GM21367 (cell line): ENCODE measurements around the gene PAAF1.
"Not testable (repeated sequence)": the region's sequence is repeated elsewhere in the genome, so short reads cannot be mapped to it uniquely, and the experiment has no call there.

Experiments used
- ATAC-seq: cut with Tn5 transposase; IDR thresholded peaks from one replicate; pipeline ENCODE4 v1.9.1; 2021; ENCODE audit not compliant: unreplicated experiment

PAAF1 gene

GRCh38 chr11:73880449-73880848 is 3.6 kb downstream of the PAAF1 start:
- ATAC-seq, result not testable (repeated sequence)

- ATAC-seq, result no peak
Observed at GRCh38 chr11:73883856-73884255, 7.1 kb downstream of the PAAF1 start.

GRCh38 chr11:73888244-73888643 is 11.4 kb downstream of the PAAF1 start:
- no peak for ATAC-seq

- ATAC-seq, result no peak
Observed at GRCh38 chr11:73889019-73889418, 12.2 kb downstream of the PAAF1 start.

GRCh38 chr11:73889536-73889935 is 12.7 kb downstream of the PAAF1 start:
- no peak for ATAC-seq

GRCh38 chr11:73893041-73893440 is 16.2 kb downstream of the PAAF1 start:
- ATAC-seq, result no peak

- no peak for ATAC-seq
Observed at GRCh38 chr11:73894725-73895335, 18.0 kb downstream of the PAAF1 start.

- ATAC-seq, result no peak
Observed at GRCh38 chr11:73902303-73902702, 25.5 kb downstream of the PAAF1 start.

GRCh38 chr11:73907191-73907590 is 30.4 kb downstream of the PAAF1 start:
- ATAC-seq, result no peak

GRCh38 chr11:73912026-73912425 is 35.2 kb downstream of the PAAF1 start:
- no peak for ATAC-seq

GRCh38 chr11:73913472-73913871 is 36.7 kb downstream of the PAAF1 start:
- no peak for ATAC-seq

- ATAC-seq, result no peak
Observed at GRCh38 chr11:73914284-73914683, 37.5 kb downstream of the PAAF1 start.

- ATAC-seq, result no peak
Observed at GRCh38 chr11:73916435-73916834, 39.6 kb downstream of the PAAF1 start.

GRCh38 chr11:73921180-73921579 is 44.4 kb downstream of the PAAF1 start:
- no peak for ATAC-seq

- ATAC-seq, result no peak
Observed at GRCh38 chr11:73929388-73929787, 52.6 kb downstream of the PAAF1 start.

- no peak for ATAC-seq
Observed at GRCh38 chr11:73931039-73931645, 54.3 kb downstream of the PAAF1 start.

- ATAC-seq, result no peak
Observed at GRCh38 chr11:73931951-73932350, 55.2 kb downstream of the PAAF1 start.

- no peak for ATAC-seq
Observed at GRCh38 chr11:73932781-73933180, 56.0 kb downstream of the PAAF1 start.

- not testable (repeated sequence) for ATAC-seq
Observed at GRCh38 chr11:73936047-73936446, 59.2 kb downstream of the PAAF1 start.

- no peak for ATAC-seq
Observed at GRCh38 chr11:73939096-73939495, 62.3 kb downstream of the PAAF1 start.

GRCh38 chr11:73940801-73941570 is 64.2 kb downstream of the PAAF1 start:
- no peak for ATAC-seq

- ATAC-seq, result no peak
Observed at GRCh38 chr11:73942010-73942409, 65.2 kb downstream of the PAAF1 start.
